OCI-LY3 (cell line): ENCODE data around the gene AMDHD2.

Experiments used
- EZH2phosphoT487 ChIP-seq: fragments of 200-600 bp; shearing (Covaris generic); IDR thresholded peaks from 2 replicates; pipeline ENCODE4 v1.6.1; 2018; ENCODE audit warnings: antibody characterized with exemption, mixed run types, low read depth
- TF ChIP-seq, protein P1 (sequence below): fragments of 200-600, 300-600 bp; sonication (generic); IDR thresholded peaks from 2 replicates; pipeline ENCODE4 v1.5.1; 2014; ENCODE audit warnings: antibody characterized with exemption, low read length, low read depth

DNA sequence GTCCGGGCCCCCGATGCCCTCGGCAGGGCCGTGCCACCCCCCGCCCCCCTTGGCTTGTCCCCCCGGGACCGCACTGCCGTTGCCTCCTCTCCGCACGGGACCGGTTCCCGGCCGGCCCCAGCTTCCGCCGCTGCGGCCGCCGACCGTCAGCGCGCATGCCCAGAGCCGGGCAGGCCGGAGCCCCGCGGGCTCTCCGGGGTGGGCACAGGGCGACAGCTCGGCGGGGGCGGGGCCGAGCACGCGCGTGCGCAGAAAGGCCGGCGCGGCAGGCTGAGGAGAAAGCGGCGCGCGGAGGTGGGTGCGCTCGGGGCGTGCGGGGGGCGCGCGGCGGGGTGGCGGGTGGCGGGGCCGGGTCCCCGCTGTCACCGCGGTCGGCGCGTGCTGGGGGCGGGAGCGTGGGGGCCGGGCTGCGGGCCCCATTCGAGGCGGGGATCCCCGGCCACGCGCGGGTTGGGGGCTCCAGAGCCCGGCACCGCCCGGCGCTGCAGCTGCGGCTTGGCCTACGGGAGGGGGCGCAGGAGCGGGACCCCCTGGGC is 45.2 kb upstream of the AMDHD2 start, which contains the start of gene TBC1D24:
- TF ChIP-seq, protein P1, sequence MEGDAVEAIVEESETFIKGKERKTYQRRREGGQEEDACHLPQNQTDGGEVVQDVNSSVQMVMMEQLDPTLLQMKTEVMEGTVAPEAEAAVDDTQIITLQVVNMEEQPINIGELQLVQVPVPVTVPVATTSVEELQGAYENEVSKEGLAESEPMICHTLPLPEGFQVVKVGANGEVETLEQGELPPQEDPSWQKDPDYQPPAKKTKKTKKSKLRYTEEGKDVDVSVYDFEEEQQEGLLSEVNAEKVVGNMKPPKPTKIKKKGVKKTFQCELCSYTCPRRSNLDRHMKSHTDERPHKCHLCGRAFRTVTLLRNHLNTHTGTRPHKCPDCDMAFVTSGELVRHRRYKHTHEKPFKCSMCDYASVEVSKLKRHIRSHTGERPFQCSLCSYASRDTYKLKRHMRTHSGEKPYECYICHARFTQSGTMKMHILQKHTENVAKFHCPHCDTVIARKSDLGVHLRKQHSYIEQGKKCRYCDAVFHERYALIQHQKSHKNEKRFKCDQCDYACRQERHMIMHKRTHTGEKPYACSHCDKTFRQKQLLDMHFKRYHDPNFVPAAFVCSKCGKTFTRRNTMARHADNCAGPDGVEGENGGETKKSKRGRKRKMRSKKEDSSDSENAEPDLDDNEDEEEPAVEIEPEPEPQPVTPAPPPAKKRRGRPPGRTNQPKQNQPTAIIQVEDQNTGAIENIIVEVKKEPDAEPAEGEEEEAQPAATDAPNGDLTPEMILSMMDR, result no peak
- no peak for TF ChIP-seq EZH2phosphoT487
